HG03521 (cell line): ENCODE measurements around the gene KSR1.
"Not testable (repeated sequence)": the region's sequence is repeated elsewhere in the genome, so short reads cannot be mapped to it uniquely, and the experiment has no call there.

ENCODE experiments used
- ATAC-seq: cut with Tn5 transposase; IDR thresholded peaks from one replicate; pipeline ENCODE4 v1.9.1; 2021; ENCODE audit warnings: mild to moderate bottlenecking, moderate library complexity; ENCODE audit not compliant: unreplicated experiment

KSR1 gene

GRCh38 chr17:27671591-27671910 lies 215.3 kb downstream of the KSR1 start:
- no peak for ATAC-seq

DNA sequence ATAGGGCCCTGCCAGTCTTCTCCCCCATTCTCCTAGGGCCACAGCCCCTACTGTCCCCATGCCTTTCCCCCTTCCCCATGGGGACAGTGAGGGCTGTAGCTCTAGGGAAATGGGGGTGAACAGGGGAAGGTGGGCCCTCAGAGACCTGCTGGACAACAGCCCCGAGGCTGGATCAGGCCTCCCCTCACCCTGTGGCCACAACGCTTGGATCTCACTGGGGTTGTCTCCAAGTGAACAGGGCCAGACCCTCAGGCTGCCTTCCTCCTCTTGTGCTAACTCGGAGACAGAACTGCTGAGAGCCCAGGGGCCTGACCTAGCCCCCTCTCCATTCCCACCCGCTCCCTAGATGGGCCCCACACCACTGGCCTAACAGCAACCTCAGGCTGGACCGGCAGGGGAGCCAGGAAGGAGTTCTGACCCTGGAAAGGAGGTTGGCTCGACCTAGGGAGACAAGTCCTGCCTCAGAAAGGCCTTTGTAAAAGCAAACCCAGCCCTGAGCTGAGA lies 215.8 kb downstream of the KSR1 start:
- not testable (repeated sequence) for ATAC-seq

GRCh38 chr17:27674335-27674734 lies 218.1 kb downstream of the KSR1 start:
- no peak for ATAC-seq
